IMR-90 (cell line): ENCODE measurements around the gene LINGO1. TPM values are rescaled to one million over a fixed set of nuclear protein-coding genes. Genes with fewer than 3 reads are reported as not detected.

ENCODE experiments used
- ATAC-seq: fragments of 200-7000 bp; cut with Tn5 transposase; 2 replicates; pipeline ENCODE4 v1.9.1; 2020; ENCODE audit warnings: low read depth, mild to moderate bottlenecking, moderate library complexity
- BruUV-seq: library from RNA; stranded (reverse); fragments of 400-500 nt; replicated peaks from 2 replicates; lab custom pipeline; 2021; lab: Mats Ljungman, UMichigan
- CTCF ChIA-PET: fragments of 300-600 bp; formaldehyde crosslinking; extraction: SDS; loops from one replicate; lab custom pipeline; 2021; ENCODE audit warnings: antibody characterized with exemption; lab: Yijun Ruan, JAX
- POLR2A ChIA-PET: fragments of 300-600 bp; sonication (Branson Sonifier 250); formaldehyde crosslinking; loops from one replicate; lab custom pipeline; 2022; ENCODE audit warnings: antibody characterized with exemption; ENCODE audit not compliant: unreplicated experiment; lab: Charles Lee
- DNase-seq: peaks from one replicate; pipeline ENCODE4 v3.0.0; 2013
- H2AFZ ChIP-seq: replicated peaks from 2 replicates; pipeline ENCODE3; 2013; ENCODE audit warnings: low read length, mild to moderate bottlenecking; ENCODE audit not compliant: poor library complexity
- H2AK5ac ChIP-seq: 2 replicates; pipeline ENCODE4 v1.6.1; 2013; ENCODE audit warnings: low read depth, low read length, inconsistent platforms
- H2AK9ac ChIP-seq: replicated peaks from 2 replicates; pipeline ENCODE3; 2013; ENCODE audit warnings: mild to moderate bottlenecking, low read depth, low read length, moderate library complexity; ENCODE audit not compliant: poor library complexity
- H2BK120ac ChIP-seq: 2 replicates; pipeline ENCODE4 v1.6.1; 2013; ENCODE audit warnings: low read depth, low read length, inconsistent platforms
- H2BK15ac ChIP-seq: 3 replicates; pipeline ENCODE4 v1.6.1; 2013; ENCODE audit warnings: low read depth, low read length, inconsistent platforms
- H2BK20ac ChIP-seq: 2 replicates; pipeline ENCODE4 v1.6.1; 2013; ENCODE audit warnings: low read depth, mild to moderate bottlenecking, inconsistent platforms, low read length, moderate library complexity
- H2BK5ac ChIP-seq: 2 replicates; pipeline ENCODE4 v1.6.1; 2013; ENCODE audit warnings: mild to moderate bottlenecking, low read depth, low read length, inconsistent platforms; ENCODE audit not compliant: poor library complexity, severe bottlenecking
- H3K14ac ChIP-seq: replicated peaks from 2 replicates; pipeline ENCODE4 v1.6.1; 2013; ENCODE audit warnings: low read depth, low read length, inconsistent platforms
- H3K18ac ChIP-seq: 2 replicates; pipeline ENCODE4 v1.6.1; 2013; ENCODE audit warnings: low read depth, low read length, control low read depth
- H3K23ac ChIP-seq: 2 replicates; pipeline ENCODE4 v1.6.1; 2013; ENCODE audit warnings: low read depth, low read length, inconsistent platforms
- H3K27ac ChIP-seq: 2 replicates; pipeline ENCODE4 v1.5.1; 2013; ENCODE audit warnings: mild to moderate bottlenecking, control low read depth, low read length; ENCODE audit not compliant: insufficient read depth
- H3K27me3 ChIP-seq: 2 replicates; pipeline ENCODE4 v1.6.1; 2013; ENCODE audit warnings: low read length; ENCODE audit not compliant: control insufficient read depth, insufficient read depth
- H3K36me3 ChIP-seq: 2 replicates; pipeline ENCODE4 v1.6.1; 2013; ENCODE audit warnings: low read length, mixed read lengths; ENCODE audit not compliant: control insufficient read depth, insufficient read depth
- H3K4ac ChIP-seq: 2 replicates; pipeline ENCODE4 v1.6.1; 2013; ENCODE audit warnings: low read depth, low read length, inconsistent platforms
- H3K4me1 ChIP-seq: 2 replicates; pipeline ENCODE4 v1.6.1; 2013; ENCODE audit warnings: low read length, mixed read lengths; ENCODE audit not compliant: control insufficient read depth, insufficient read depth
- H3K4me2 ChIP-seq: 2 replicates; pipeline ENCODE4 v1.6.1; 2013; ENCODE audit warnings: low read depth, mild to moderate bottlenecking, control low read depth, low read length, moderate library complexity
- H3K4me3 ChIP-seq: 2 replicates; pipeline ENCODE4 v1.5.1; 2013; ENCODE audit warnings: low read depth, mild to moderate bottlenecking, control low read depth, low read length, moderate library complexity; ENCODE audit not compliant: insufficient read depth
- H3K56ac ChIP-seq: 2 replicates; pipeline ENCODE4 v1.6.1; 2013; ENCODE audit warnings: low read length, inconsistent platforms; ENCODE audit not compliant: insufficient read depth; ENCODE audit errors: extremely low read depth
- H3K79me1 ChIP-seq, 2 experiments: 2 replicates each; pipeline ENCODE4 v1.6.1; 2013; ENCODE audit warnings: low read length in 2 of 2, inconsistent platforms in 1 of 2, low read depth in 1 of 2
- H3K9ac ChIP-seq: 2 replicates; pipeline ENCODE4 v1.6.1; 2013; ENCODE audit warnings: low read depth, low read length, control low read depth
- H3K9me1 ChIP-seq: 2 replicates; pipeline ENCODE4 v1.6.1; 2013; ENCODE audit warnings: low read length, inconsistent platforms; ENCODE audit not compliant: insufficient read depth
- H3K9me3 ChIP-seq: 2 replicates; pipeline ENCODE4 v1.6.1; 2013; ENCODE audit warnings: low read length; ENCODE audit not compliant: control insufficient read depth, insufficient read depth
- H4K20me1 ChIP-seq: 2 replicates; pipeline ENCODE4 v1.6.1; 2013; ENCODE audit warnings: low read length, inconsistent platforms; ENCODE audit not compliant: insufficient read depth
- H4K5ac ChIP-seq: 2 replicates; pipeline ENCODE4 v1.6.1; 2013; ENCODE audit warnings: mild to moderate bottlenecking, low read depth, low read length, control low read depth
- H4K8ac ChIP-seq, 2 experiments: 2 replicates each; pipeline ENCODE4 v1.6.1; 2013; ENCODE audit warnings: low read depth in 2 of 2, low read length in 2 of 2, control low read depth in 1 of 2, inconsistent platforms in 1 of 2
- H4K91ac ChIP-seq: 2 replicates; pipeline ENCODE4 v1.6.1; 2013; ENCODE audit warnings: low read depth, low read length, inconsistent platforms; ENCODE audit not compliant: insufficient read depth
- BHLHE40 ChIP-seq: fragments of 150-350 bp; IDR thresholded peaks from 2 replicates; pipeline ENCODE4 v1.6.1; 2016; ENCODE audit warnings: mild to moderate bottlenecking, low read depth, low read length
- CEBPB ChIP-seq: IDR thresholded peaks from 2 replicates; pipeline ENCODE4 v1.6.1; 2012; ENCODE audit warnings: low read depth, low read length, improper control_type of control experiment
- CHD1 ChIP-seq: IDR thresholded peaks from 2 replicates; pipeline ENCODE4 v1.6.1; 2012; ENCODE audit warnings: low read depth, low read length, improper control_type of control experiment
- FOS ChIP-seq: fragments of 150-350 bp; IDR thresholded peaks from 2 replicates; pipeline ENCODE4 v1.6.1; 2016; ENCODE audit warnings: low read depth, low read length
- MAZ ChIP-seq: IDR thresholded peaks from 2 replicates; pipeline ENCODE4 v1.6.1; 2012; ENCODE audit warnings: low read depth, mild to moderate bottlenecking, low read length, improper control_type of control experiment, moderate library complexity, borderline replicate concordance
- MXI1 ChIP-seq: IDR thresholded peaks from 2 replicates; pipeline ENCODE4 v1.6.1; 2012; ENCODE audit warnings: low read depth, mild to moderate bottlenecking, low read length, moderate library complexity, borderline replicate concordance
- NFE2L2 ChIP-seq: fragments of 150-350 bp; IDR thresholded peaks from 2 replicates; pipeline ENCODE4 v1.6.1; 2016; ENCODE audit warnings: low read depth, mild to moderate bottlenecking, low read length
- POLR2A ChIP-seq: IDR thresholded peaks from 2 replicates; pipeline ENCODE4 v1.6.1; 2012; ENCODE audit warnings: mild to moderate bottlenecking, low read depth, low read length
- RAD21 ChIP-seq: IDR thresholded peaks from 2 replicates; pipeline ENCODE4 v1.6.1; 2012; ENCODE audit warnings: low read length, improper control_type of control experiment
- RCOR1 ChIP-seq: IDR thresholded peaks from 2 replicates; pipeline ENCODE4 v1.6.1; 2012; ENCODE audit warnings: mild to moderate bottlenecking, low read length, improper control_type of control experiment; ENCODE audit not compliant: insufficient replicate concordance
- SMC3 ChIP-seq: fragments of 150-350 bp; IDR thresholded peaks from 2 replicates; pipeline ENCODE4 v1.6.1; 2016; ENCODE audit warnings: low read depth, mild to moderate bottlenecking, antibody characterized with exemption, low read length, moderate library complexity
- WGBS, 2 experiments: methylation state at CpG; one replicate each; pipeline versions ENCODE4 v1.1.5 to v1.1.7; 2013; ENCODE audit warnings: missing lambda C conversion rate in 2 of 2; ENCODE audit not compliant: insufficient read length in 1 of 2; ENCODE audit errors: extremely low coverage in 2 of 2; 5-methylcytosine and 5-hydroxymethylcytosine counted together
- dilution Hi-C: fragments of 300-500 bp; cut with HindIII; formaldehyde crosslinking; loops from one replicate; pipeline ENCODE4 v1.14.3; 2018; ENCODE audit warnings: low sequenced_read_pairs; ENCODE audit not compliant: unreplicated experiment
- in situ Hi-C: fragments of 300-500 bp; cut with MboI; formaldehyde crosslinking; loops from 3 replicates; pipeline ENCODE4 v1.14.3; 2019; ENCODE audit warnings: low sequenced_read_pairs, inconsistent platforms, mixed read lengths
- intact Hi-C: fragments of 100-400 bp; cut with micrococcal nuclease; formaldehyde crosslinking; loops from 2 replicates; pipeline ENCODE4 v1.10.0; 2022
- polyA plus RNA-seq, 3 experiments: library from polyadenylated mRNA; depleted of rRNA; stranded (reverse); fragments of >200 nt; gene quantifications; 2 replicates each; pipeline ENCODE4 v1.2.3, GENCODE V29; 2012; ENCODE audit warnings: low replicate concordance in 1 of 3
- total RNA-seq: library from RNA; depleted of rRNA; stranded (reverse); fragments of >200 nt; gene quantifications from 2 replicates; pipeline ENCODE4 v1.2.3, GENCODE V29; 2012
- TF ChIP-seq, protein P1 (sequence below): conservative IDR thresholded peaks from 2 replicates; pipeline ENCODE4 v1.5.1; 2012; ENCODE audit warnings: mild to moderate bottlenecking, low read depth, low read length, improper control_type of control experiment
- TF ChIP-seq, protein P2 (sequence below): fragments of 150-350 bp; IDR thresholded peaks from 2 replicates; pipeline ENCODE4 v1.6.1; 2016; ENCODE audit warnings: low read depth, mild to moderate bottlenecking, low read length, moderate library complexity, borderline replicate concordance

LINGO1 gene
- total and polyA plus RNA-seq, 2 of the 4 experiments (the other 2 are of a cell fraction), result 0.05 TPM; not detected in 1

DNA sequence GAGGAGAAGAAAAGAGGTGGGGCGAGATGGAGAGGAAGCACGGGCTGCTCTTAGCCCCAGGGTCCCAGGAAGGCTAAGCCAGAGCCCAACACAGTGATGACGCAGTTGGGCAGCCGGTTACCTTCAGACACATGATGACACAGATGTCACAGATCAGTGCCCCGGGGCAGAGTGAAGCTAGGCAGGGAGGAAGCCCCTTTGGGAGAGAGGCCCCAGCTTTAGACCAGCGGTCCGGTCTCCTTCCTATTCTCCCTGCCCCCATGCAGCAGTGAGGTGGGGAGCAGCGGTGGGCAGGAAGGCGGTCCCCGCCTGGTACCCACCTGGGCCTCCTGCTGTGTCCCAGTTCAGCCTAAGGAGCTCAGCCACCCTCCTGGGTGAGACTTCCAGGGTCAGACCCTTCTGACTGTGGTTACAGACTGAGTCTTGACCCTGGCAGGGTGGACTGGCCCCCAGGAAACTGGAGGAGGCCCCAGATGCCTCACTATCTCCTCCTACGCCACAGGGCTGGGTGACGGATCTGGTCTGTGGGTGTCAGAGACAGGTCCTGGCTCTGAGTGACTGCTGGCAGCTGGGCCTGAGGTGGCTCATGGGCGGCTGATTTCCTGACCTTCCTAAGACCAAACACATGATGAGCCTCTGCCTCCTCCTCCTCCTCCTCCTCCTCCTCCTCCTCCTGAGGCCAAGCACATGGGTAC is 38.8 kb upstream of the LINGO1 start:
- H3K4me1 ChIP-seq, result no peaks in the 10 kb centered on the region
- H2BK5ac ChIP-seq, result no peak overlapping the region
- no peak overlapping the region for H2BK15ac ChIP-seq
- TF ChIP-seq, protein P1, sequence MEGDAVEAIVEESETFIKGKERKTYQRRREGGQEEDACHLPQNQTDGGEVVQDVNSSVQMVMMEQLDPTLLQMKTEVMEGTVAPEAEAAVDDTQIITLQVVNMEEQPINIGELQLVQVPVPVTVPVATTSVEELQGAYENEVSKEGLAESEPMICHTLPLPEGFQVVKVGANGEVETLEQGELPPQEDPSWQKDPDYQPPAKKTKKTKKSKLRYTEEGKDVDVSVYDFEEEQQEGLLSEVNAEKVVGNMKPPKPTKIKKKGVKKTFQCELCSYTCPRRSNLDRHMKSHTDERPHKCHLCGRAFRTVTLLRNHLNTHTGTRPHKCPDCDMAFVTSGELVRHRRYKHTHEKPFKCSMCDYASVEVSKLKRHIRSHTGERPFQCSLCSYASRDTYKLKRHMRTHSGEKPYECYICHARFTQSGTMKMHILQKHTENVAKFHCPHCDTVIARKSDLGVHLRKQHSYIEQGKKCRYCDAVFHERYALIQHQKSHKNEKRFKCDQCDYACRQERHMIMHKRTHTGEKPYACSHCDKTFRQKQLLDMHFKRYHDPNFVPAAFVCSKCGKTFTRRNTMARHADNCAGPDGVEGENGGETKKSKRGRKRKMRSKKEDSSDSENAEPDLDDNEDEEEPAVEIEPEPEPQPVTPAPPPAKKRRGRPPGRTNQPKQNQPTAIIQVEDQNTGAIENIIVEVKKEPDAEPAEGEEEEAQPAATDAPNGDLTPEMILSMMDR, result no peak
- TF ChIP-seq CHD1 (no peak), NFE2L2 (no peak), CEBPB (no peak), POLR2A (no peak), MXI1 (no peak), RCOR1 (no peak), FOS (no peak), SMC3 (no peak), BHLHE40 (no peak), MAZ (no peak), RAD21 (no peak)
- TF ChIP-seq, protein P2, sequence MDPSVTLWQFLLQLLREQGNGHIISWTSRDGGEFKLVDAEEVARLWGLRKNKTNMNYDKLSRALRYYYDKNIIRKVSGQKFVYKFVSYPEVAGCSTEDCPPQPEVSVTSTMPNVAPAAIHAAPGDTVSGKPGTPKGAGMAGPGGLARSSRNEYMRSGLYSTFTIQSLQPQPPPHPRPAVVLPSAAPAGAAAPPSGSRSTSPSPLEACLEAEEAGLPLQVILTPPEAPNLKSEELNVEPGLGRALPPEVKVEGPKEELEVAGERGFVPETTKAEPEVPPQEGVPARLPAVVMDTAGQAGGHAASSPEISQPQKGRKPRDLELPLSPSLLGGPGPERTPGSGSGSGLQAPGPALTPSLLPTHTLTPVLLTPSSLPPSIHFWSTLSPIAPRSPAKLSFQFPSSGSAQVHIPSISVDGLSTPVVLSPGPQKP, result no peak
- in situ Hi-C loops (no loop called here), dilution Hi-C loops (no loop called here), intact Hi-C loops (no loop called here)
- no peak overlapping the region for H3K56ac ChIP-seq
- no peaks in the 10 kb centered on the region for H4K20me1 ChIP-seq
- no peaks in the 10 kb centered on the region for H3K79me1 ChIP-seq
- H4K5ac ChIP-seq, result no peak overlapping the region
- no peak overlapping the region for H4K8ac ChIP-seq
- peaks cover 4% of the 10 kb centered on the region for H3K9me3 ChIP-seq
- H2AK9ac ChIP-seq, result no peak overlapping the region
- no peak overlapping the region for H3K4me3 ChIP-seq
- no peaks in the 10 kb centered on the region for H3K36me3 ChIP-seq
- no CpG with 5 or more reads among the region's 13 CpGs for WGBS, 2 experiments
- DNase-seq (no peak), ATAC-seq (no peak)
- H3K23ac ChIP-seq, result no peak overlapping the region
- H2AFZ ChIP-seq, result no peak overlapping the region
- ChIA-PET POLR2A (no interaction called here), CTCF (no interaction called here)
- H3K27ac ChIP-seq, result no peak overlapping the region
- H2AK5ac ChIP-seq, result no peak overlapping the region
- H3K9ac ChIP-seq, result no peak overlapping the region
- H2BK120ac ChIP-seq, result no peak overlapping the region
- no peak overlapping the region for H3K14ac ChIP-seq
- peaks cover 76% of the 10 kb centered on the region for H3K27me3 ChIP-seq
- H3K4me2 ChIP-seq, result no peak overlapping the region
- no peak overlapping the region for H3K4ac ChIP-seq
- no peak overlapping the region for H3K18ac ChIP-seq
- BruUV-seq, result no TSS peak
- no peak overlapping the region for H4K91ac ChIP-seq
- no peak overlapping the region for H2BK20ac ChIP-seq
- no peaks in the 10 kb centered on the region for H3K9me1 ChIP-seq
